ENCODE measurements around the gene WSCD1.

WSCD1 gene

DNA sequence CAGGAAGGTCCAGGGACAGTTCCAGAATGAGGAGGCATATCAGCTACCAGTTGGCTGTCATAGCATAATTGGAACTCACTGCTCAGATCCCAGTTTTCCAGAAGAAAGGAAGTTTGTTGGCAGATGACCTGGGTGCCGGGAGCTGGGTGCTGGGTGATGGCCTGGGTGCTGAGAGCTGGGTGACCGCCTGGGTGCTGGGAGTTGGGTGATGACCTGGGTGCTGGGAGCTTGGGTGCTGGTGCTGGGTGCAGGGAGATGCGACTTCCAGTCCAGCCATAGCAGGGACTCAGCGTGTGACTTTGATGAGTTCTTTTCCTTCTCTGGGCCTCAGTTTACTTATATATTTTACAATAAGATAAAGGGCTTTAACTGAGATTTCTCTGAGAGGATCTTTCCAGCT lies 18.0 kb downstream of the WSCD1 start:
- DNase-seq, result no peak

- no peak for DNase-seq
These were observed 20.1 kb downstream of the WSCD1 start for GRCh38 chr17:6090253-6090652.

- no peak for DNase-seq
These were observed 22.2 kb downstream of the WSCD1 start for GRCh38 chr17:6092182-6092902.

- no peak for DNase-seq
These were observed 22.8 kb downstream of the WSCD1 start for GRCh38 chr17:6092903-6093468.

DNA sequence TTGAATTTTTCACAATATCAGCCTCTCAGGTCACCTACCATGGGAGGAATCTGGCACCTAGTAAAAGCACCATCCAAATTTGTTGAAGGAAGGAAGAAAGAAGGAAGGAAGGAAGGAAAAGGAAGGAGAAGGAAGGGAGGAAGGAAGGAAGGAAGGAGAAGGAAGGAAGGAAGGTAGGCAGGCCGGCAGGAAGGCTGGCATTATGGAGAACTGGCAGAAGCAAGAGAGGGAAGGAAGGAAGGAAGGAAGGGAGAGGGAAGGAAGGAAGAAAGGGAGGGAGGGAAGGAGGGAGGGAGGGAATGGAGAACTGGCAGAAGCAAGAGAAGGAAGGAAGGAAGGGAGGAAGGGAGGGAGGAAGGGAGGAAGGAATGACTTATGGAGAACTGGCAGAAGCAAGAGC lies 24.3 kb downstream of the WSCD1 start:
- DNase-seq, result no peak

DNA sequence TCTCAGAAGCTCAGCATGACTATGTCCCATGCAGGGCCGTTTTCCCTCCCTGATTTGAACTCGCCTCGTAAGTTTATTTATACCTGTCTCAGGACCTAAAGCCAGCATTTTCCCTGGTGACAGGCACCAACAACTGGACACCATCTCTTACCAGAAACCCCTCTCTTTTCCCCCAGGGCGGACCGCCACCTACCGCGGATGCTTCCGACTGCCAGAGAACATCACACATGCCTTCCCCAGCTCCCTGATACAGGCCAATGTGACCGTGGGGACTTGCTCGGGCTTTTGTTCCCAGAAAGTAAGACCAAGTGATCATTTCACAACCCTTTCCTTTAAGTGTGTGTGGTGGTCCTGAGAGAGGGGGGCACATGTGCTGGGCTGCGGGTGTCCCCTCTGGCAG lies 24.7 kb downstream of the WSCD1 start:
- no peak for DNase-seq

- no peak for DNase-seq
These were observed 25.3 kb downstream of the WSCD1 start for GRCh38 chr17:6095501-6095900.

DNA sequence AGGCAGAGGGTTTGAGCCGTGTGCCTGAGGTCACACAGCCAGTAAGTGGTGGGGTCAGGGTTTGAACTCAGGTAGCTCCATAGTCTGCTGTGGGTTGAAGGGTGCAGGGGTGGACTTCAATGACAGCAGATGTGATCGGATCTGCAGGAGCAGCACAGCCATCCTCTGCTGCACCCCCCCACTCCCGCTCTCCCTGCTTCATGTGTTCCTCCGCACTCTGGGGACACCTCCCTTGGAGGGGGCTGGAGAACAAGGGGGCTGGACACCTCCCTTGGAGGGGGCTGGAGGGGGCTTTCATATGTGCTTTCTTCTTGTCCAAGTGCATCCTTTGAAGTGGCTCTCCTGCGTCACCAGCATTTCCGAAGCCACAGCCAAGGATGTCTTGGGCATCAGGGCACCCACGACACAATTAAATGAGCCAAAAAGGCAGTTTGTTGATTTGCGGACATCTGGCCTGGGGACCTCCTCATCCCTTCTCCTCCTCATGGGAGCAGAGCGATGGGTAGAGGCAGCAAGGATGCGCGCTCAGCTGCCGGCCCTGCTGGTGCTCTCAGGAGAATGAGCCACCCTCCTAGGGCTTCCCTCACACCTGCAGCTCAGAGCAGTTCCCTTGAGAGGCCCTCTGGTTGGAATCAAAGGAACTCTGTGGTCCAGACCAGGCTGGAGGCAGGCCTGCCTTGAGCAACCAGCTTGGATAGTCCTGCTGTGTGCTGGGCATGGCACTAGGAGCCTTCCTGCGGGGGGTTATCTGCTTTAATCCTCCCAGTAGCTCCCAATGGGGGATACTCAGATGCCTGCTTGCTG lies 26.2 kb downstream of the WSCD1 start:
- DNase-seq, result no peak

- no peak for DNase-seq
These were observed 26.8 kb downstream of the WSCD1 start for GRCh38 chr17:6097005-6097279.

GRCh38 chr17:6098050-6098822 lies 28.1 kb downstream of the WSCD1 start:
- no peak for DNase-seq

- DNase-seq, result no peak
These were observed 28.6 kb downstream of the WSCD1 start for GRCh38 chr17:6098823-6099180.

DNA sequence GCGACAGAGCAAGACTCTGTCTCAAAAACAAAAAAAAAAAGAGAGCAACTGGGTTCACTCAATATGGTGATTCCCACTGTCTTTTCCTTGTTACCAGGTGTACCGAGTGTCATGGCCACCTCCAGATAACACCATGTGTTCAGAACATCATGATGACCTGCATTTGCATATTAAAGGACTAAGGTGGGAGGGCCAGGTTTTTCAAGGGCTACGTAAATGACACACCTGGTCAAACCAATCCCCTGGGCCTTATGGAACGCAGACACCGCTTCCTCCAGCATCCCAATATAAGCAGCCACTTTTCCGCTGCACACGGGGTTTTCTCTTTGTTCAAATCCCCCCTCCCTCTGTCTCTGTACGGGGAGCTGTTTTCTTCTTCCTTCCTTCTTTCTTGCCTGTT lies 29.3 kb downstream of the WSCD1 start:
- no peak for DNase-seq

GRCh38 chr17:6100146-6100545 lies 30.0 kb downstream of the WSCD1 start:
- no peak for DNase-seq

- no peak for DNase-seq
These were observed 30.8 kb downstream of the WSCD1 start for GRCh38 chr17:6100891-6101500.

- DNase-seq, result no peak
These were observed 31.5 kb downstream of the WSCD1 start for GRCh38 chr17:6101706-6102105.

GRCh38 chr17:6102615-6103014 lies 32.4 kb downstream of the WSCD1 start:
- no peak for DNase-seq

DNA sequence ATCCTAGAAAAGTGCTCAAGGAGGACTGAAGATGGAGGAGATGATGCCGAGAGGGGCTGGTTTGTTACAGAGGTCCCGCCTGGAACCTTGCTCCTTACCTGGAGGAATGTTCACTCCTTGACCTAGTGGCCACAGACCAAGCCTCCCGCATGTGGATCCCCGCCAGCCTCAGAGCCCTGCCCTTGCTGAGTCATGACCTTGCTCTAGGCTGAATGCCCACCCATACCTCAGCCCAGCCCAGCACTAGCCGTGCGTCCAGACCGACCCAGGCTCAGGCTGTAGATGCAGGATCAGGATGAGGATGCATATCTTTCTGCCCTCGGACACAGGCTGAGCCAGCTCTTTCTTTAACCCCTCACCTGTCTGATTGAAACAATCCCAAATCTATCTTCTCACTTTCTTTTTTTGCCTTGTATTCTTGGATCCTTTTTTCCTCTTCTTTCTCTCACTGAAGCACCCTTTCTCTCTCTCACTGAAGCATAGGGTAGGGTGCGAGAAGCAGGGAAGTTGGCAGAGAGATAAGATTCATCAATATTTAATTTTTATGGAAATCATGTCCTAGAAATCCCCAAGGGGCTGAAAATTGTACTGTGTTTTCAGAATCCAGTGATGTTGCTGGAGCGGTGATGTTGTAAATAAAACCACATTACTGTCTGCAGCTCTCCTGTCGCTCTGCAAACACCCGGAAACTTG lies 34.9 kb downstream of the WSCD1 start:
- DNase-seq, result no peak

GRCh38 chr17:6105649-6106007 lies 35.4 kb downstream of the WSCD1 start:
- DNase-seq, result no peak

DNA sequence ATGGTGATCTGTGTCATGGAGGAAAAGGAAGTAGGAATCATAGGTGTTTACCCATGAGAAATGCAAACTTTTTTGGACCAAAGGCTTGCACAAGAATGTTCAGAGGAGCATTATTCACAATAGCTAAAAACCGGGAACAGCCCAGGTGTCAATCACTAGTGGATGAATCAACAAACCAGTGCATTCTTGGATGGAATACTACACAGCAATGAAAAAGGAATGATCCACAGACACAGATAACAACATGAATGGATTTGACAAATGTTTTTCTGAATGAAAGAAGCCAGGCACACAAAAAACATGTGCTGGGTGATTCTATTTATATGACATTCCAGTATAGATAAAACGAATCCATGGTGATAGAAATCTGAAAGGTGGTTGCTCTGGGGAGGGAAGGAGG lies 36.0 kb downstream of the WSCD1 start:
- no peak for DNase-seq

DNA sequence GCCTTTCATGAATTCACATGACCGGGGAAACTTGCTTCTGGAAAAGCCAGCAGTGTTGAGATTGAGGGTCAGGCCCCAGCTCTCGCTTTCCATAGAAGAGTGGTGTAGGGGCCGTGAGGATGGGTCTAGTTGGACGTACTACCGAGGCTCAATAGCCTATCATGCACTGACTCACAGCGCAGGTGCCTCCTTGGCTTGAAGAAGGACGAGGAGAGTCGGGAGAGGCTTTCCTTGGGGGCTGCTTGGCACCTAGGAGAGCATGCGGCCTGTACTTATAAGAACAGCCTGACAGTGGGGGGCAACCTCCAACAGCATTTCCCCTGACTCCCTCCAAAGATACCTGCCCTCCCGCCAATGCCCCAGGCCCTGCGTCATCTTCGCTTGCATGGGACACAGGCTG lies 37.6 kb downstream of the WSCD1 start:
- DNase-seq, result no peak

DNA sequence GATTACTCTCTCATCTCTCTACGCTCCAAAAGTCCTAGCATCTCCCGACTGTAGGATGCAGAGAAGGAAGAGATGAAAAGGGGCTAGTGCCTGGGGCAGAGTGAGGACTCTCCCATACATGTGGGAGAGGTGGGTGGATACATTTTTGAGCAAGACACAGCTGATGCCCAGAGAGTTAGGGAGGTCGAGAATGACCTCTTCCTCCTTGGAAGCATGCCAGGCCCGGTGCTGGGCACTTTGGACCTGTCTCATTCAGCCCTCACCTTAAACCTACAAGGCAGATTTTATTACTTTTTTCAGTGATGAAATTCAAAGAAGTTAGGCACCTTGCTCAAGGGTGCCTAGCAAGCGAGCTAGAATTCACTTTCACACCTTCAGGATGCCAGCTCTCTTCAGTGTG lies 38.2 kb downstream of the WSCD1 start:
- DNase-seq, result no peak

GRCh38 chr17:6108987-6109386 lies 38.8 kb downstream of the WSCD1 start:
- no peak for DNase-seq

- no peak for DNase-seq
These were observed 39.4 kb downstream of the WSCD1 start for GRCh38 chr17:6109536-6109935.

All from activated CD4-positive, alpha-beta T cell treated with anti-CD3 and anti-CD28 coated beads, Interleukin-10, Interleukin-2, amounts not matched to agents 100 ng/mL and 50 ng/mL, durations not matched to agents 16 hours and 8 hours (primary cell).